Measurements from ENCODE around the gene PLP2. TPM values are rescaled to one million over a fixed set of nuclear protein-coding genes. Genes with fewer than 3 reads are reported as not detected.

The PLP2 gene
- total RNA-seq, 2 donors from 2014 or later: 19.4 to 30.1 TPM

DNA sequence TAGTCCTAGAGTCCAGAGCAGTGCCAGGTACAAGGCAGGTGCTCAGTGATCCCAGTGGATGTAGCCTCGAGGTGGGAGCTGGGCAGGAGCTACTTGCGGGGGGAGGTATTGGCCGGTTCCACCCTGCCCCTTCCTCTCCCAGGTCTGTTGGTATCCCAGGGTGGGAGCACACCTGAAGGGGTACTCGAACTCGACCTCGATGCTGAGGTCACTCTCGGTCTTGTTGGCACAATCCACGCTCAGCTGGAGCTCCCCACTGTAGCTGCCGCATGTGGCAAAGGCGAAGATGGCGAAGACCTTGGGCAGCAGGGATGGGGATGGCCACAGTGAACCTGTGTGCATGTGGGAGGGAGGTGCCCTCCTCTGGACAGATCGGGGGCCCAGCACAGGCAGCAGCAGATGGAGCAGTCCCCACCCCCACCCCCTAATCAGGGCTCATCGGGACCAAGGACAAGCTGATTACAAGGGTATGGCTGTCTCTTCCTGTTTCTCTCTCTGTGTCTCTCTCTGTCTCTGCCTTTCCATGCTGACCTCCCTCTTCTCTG is 25.9 kb downstream of the PLP2 start:
- no peak for DNase-seq
- WGBS, 2 donors: 70% methylated on average over 6 of the region's 13 CpGs; no CpG with 5 or more reads in 1 of the 2 donors
- no peaks in the 10 kb centered on the region for H3K36me3 ChIP-seq (replicated peaks in 1 of 2; ENCODE audit: insufficient read depth in 1 of 2, low read depth in 2 of 2)

GRCh38 chrX:49198540-49199314 is 27.0 kb downstream of the PLP2 start:
- intact Hi-C loops (cut with DNase I): no loop called here
- no peaks in the 10 kb centered on the region for H3K9me3 ChIP-seq
- TF ChIP-seq CTCF (IDR thresholded peaks at IDR 0.05): no peak
- TF ChIP-seq POLR2A (IDR thresholded peaks at IDR 0.05): no peak

More for the DNA sequence above, 25.9 kb downstream of the PLP2 start:
- Histone ChIP-seq H3K4me1 (peaks cover 15% of the 10 kb centered on the region), H3K4me3 (no peak overlapping the region), H3K27me3 (no peaks in the 10 kb centered on the region), H3K9me3 (no peaks in the 10 kb centered on the region), H3K27ac (no peak overlapping the region)
- intact Hi-C loops (cut with DNase I): no loop called here
- TF ChIP-seq CTCF (IDR thresholded peaks at IDR 0.05): no peak
- TF ChIP-seq POLR2A (IDR thresholded peaks at IDR 0.05): no peak
- no peak for ATAC-seq

DNA sequence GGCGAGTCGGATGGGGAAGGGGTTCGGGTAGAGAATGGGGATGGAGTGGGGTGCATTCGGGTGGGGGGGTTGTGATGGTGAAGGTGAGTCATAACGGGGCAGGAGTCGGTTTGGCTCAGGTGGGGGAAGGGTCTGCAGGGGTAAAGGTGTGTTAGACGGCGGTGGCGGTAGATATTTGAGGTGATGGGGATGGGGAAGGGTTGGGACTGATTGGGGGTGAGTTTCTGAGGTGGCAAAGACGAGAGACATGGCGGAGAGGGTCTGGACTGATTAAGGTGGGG is 27.6 kb downstream of the PLP2 start:
- intact Hi-C loops (cut with DNase I): no loop called here
- no peak for DNase-seq
- Histone ChIP-seq H3K27ac (no peak overlapping the region), H3K27me3 (no peaks in the 10 kb centered on the region), H3K9me3 (no peaks in the 10 kb centered on the region), H3K36me3 (replicated peaks in 1 of 2; ENCODE audit: insufficient read depth in 1 of 2, low read depth in 2 of 2) (no peaks in the 10 kb centered on the region), H3K4me3 (no peak overlapping the region), H3K4me1 (peaks cover 15% of the 10 kb centered on the region)
- ATAC-seq: no peak
- no peak for TF ChIP-seq POLR2A (IDR thresholded peaks at IDR 0.05)
- 12 to 15% methylated on average over 7 to 11 of the region's 11 CpGs for WGBS, 2 donors

More at GRCh38 chrX:49198540-49199314, 27.0 kb downstream of the PLP2 start:
- ATAC-seq: no peak
- peaks cover 15% of the 10 kb centered on the region for H3K4me1 ChIP-seq
- no peaks in the 10 kb centered on the region for H3K36me3 ChIP-seq (replicated peaks in 1 of 2; ENCODE audit: insufficient read depth in 1 of 2, low read depth in 2 of 2)
- WGBS, 2 donors: 24 to 32% methylated on average over 10 of the region's 12 CpGs
- H3K27me3 ChIP-seq: no peaks in the 10 kb centered on the region
- no peak overlapping the region for H3K4me3 ChIP-seq
- H3K27ac ChIP-seq: no peak overlapping the region
- no peak for DNase-seq

DNA sequence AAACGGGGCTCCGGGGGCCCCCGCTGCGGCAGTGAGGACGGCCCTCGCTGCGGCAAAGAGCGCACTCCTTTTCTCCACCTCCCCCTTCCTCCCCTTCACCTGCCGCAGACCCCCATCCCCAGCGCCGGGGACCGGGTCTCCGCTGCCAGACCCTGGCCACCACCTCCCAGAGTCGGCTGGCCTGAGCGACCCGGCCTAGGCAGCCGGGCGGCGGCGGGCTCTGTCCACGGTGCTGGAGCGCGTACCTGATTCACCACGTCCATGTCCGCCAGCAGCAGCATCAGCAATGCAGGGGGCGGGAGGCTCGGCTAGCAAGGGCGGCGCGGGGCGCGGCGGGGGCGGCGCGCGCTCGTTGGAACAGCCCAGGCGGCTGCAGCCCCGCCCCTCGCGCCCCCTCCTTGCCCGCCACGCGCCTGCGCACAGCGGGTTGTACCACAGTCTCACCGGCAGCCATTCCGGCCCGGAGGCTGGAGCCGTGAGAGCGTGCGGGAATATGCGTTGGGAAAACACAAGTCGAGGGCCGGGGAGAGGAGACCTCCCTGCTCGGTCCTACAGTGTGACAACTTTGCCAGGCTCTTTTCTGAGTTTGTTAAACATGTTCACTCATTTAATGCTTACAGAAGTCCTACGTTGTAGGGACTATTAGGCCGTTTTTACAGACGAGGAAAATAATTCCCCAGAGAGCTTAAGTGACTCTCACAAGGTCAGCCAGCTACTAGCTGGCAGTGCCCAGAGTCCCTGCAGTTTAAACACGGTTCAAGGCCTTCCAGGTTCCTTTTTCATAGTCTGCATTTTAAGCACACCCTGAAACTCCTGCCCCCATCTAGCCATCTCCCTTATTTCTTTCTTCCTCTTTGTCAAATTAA is 28.4 kb downstream of the PLP2 start, which contains the start of gene SYP:
Gene SYP (minus strand): TSS at position 288 of the 866 bp plus-strand sequence. CDS start 7 bp downstream, at position 281.
- H3K27me3 ChIP-seq: no peaks in the 10 kb centered on the region
- TF ChIP-seq CTCF (IDR thresholded peaks at IDR 0.05): peak in 2 of 7 experiments; percentile 10 to 23
- TF ChIP-seq POLR2A (IDR thresholded peaks at IDR 0.05): peak; percentile 44 to 80 (median 80)
- H3K4me3 ChIP-seq: no peak within 1 kb of the TSS
- peak; percentile 90 to 94 (median 93) for DNase-seq
- 2 to 4% methylated on average over 5 to 14 of the region's 61 CpGs for WGBS, 2 donors
- H3K4me1 ChIP-seq: peaks cover 15% of the 10 kb centered on the region
- H3K27ac ChIP-seq: peak within 1 kb of the TSS; percentile 50 to 81 (median 70)
- no peaks in the 10 kb centered on the region for H3K36me3 ChIP-seq (replicated peaks in 1 of 2; ENCODE audit: insufficient read depth in 1 of 2, low read depth in 2 of 2)
- ATAC-seq: peak; percentile 95
- no peaks in the 10 kb centered on the region for H3K9me3 ChIP-seq
- intact Hi-C loops (cut with DNase I): no loop called here

GRCh38 chrX:49202022-49202421 is 30.3 kb downstream of the PLP2 start:
- no peaks in the 10 kb centered on the region for H3K36me3 ChIP-seq (replicated peaks in 1 of 2; ENCODE audit: insufficient read depth in 1 of 2, low read depth in 2 of 2)
- H3K4me3 ChIP-seq: no peak overlapping the region
- intact Hi-C loops (cut with DNase I): no loop called here
- ATAC-seq (peak; percentile 47), DNase-seq (peak in 1 of 4 donors; percentile 45)
- TF ChIP-seq POLR2A (IDR thresholded peaks at IDR 0.05): no peak
- 37 to 40% methylated on average over 2 of the region's 2 CpGs for WGBS, 2 donors
- no peaks in the 10 kb centered on the region for H3K9me3 ChIP-seq
- H3K4me1 ChIP-seq: peaks cover 15% of the 10 kb centered on the region
- no peaks in the 10 kb centered on the region for H3K27me3 ChIP-seq
- peak overlapping the region in 3 of 4 donors; percentile 26 to 81 (median 44) for H3K27ac ChIP-seq
